Vagina (tissue), 2 donors: Measurements from ENCODE around the gene STARD3. TPM values are rescaled to one million over a fixed set of nuclear protein-coding genes. Genes with fewer than 3 reads are reported as not detected.

ENCODE experiments used
- DNase-seq, 2 donors: peaks; one replicate each; pipeline ENCODE4 v3.0.0-alpha.2; 2017; ENCODE audit errors: extremely low spot score in 2 of 2
- H3K27ac ChIP-seq: fragments of 200-600 bp; sonication (generic); one replicate; pipeline ENCODE4 v1.5.1; 2019
- H3K27me3 ChIP-seq: fragments of 200-600 bp; sonication (generic); one replicate; pipeline ENCODE4 v1.5.1; 2019
- H3K36me3 ChIP-seq, 2 donors: fragments of 200-600 bp; sonication (generic); one replicate each; pipeline ENCODE4 v1.5.1; 2017 to 2019
- H3K4me1 ChIP-seq: fragments of 200-600 bp; sonication (generic); one replicate; pipeline ENCODE4 v1.5.1; 2019
- H3K4me3 ChIP-seq, 2 donors: fragments of 200-600 bp; sonication (generic); 1 replicate in 1 of 2; 2 replicates in 1 of 2; pipeline ENCODE4 v1.5.1; 2016 to 2019
- H3K9me3 ChIP-seq: fragments of 200-600 bp; sonication (generic); one replicate; pipeline ENCODE4 v1.5.1; 2019
- CTCF ChIP-seq, 3 experiments: fragments of 450-650 bp in 2 of 3; fragments of 200-600 bp in 1 of 3; sonication (generic) in 1 of 3; IDR thresholded peaks; one replicate each; pipeline ENCODE4 v1.5.1; 2017 to 2019; ENCODE audit warnings: antibody characterized with exemption in 3 of 3, mild to moderate bottlenecking in 2 of 3, moderate library complexity in 2 of 3
- POLR2A ChIP-seq, 2 donors: fragments of 450-650 bp; IDR thresholded peaks; one replicate each; pipeline ENCODE4 v1.6.1; 2017; ENCODE audit warnings: antibody characterized with exemption in 2 of 2, mild to moderate bottlenecking in 2 of 2, moderate library complexity in 2 of 2
- POLR2AphosphoS5 ChIP-seq, 2 donors: sonication (generic); formaldehyde crosslinking; IDR thresholded peaks; one replicate each; pipeline ENCODE4 v1.9.0; 2017; ENCODE audit warnings: antibody characterized with exemption in 2 of 2, mild to moderate bottlenecking in 2 of 2, low read depth in 1 of 2; ENCODE audit not compliant: insufficient read depth in 1 of 2
- intact Hi-C: fragments of 100-400 bp; cut with DNase I; formaldehyde crosslinking; loops from one replicate; pipeline ENCODE4 v1.15.1; 2023
- total RNA-seq: library from RNA; depleted of rRNA; stranded (reverse); fragments of >200 nt; gene quantifications from one replicate; pipeline ENCODE4 v1.2.3, GENCODE V29; 2016

Gene STARD3
- total RNA-seq, 1 donor from 2014 or later, result 148 TPM

- Histone ChIP-seq H3K4me3 (peak within 1 kb of the TSS; percentile 43 to 49), H3K4me1 (peaks cover 59% of the 10 kb centered on the region), H3K9me3 (no peaks in the 10 kb centered on the region), H3K36me3 (no peaks in the 10 kb centered on the region), H3K27ac (peak within 1 kb of the TSS; percentile 7), H3K27me3 (no peaks in the 10 kb centered on the region)
- DNase-seq, result no peak
- intact Hi-C loops, result loop anchor here (5.0 kb wide), 1 partner anchor 36 kb away; no protein-coding TSS in a partner anchor
- peak in 2 of 3 experiments; percentile 15 to 49 for TF ChIP-seq CTCF (IDR thresholded peaks at IDR 0.05)
- TF ChIP-seq POLR2A (IDR thresholded peaks at IDR 0.05), result no peak
Observed at GRCh38 chr17:39667945-39668924, 31.3 kb downstream of the STARD3 start, which contains the start of gene PNMT. PNMT (plus strand) TSS chr17:39668453; CDS start chr17:39668476, 23 bp downstream.

GRCh38 chr17:39669897-39670735 is 33.2 kb downstream of the STARD3 start:
- H3K4me1 ChIP-seq, result peaks cover 54% of the 10 kb centered on the region
- no peak overlapping the region for H3K27ac ChIP-seq
- H3K9me3 ChIP-seq, result no peaks in the 10 kb centered on the region
- intact Hi-C loops, result loop anchor here (5.0 kb wide), 1 partner anchor 38 kb away; no protein-coding TSS in a partner anchor
- H3K4me3 ChIP-seq, result no peak overlapping the region
- H3K36me3 ChIP-seq, result no peaks in the 10 kb centered on the region
- no peaks in the 10 kb centered on the region for H3K27me3 ChIP-seq
- DNase-seq, result no peak
- TF ChIP-seq POLR2A (IDR thresholded peaks at IDR 0.05) (no peak), POLR2AphosphoS5 (IDR thresholded peaks at IDR 0.05; ENCODE audit: insufficient read depth in 1 of 2, low read depth in 1 of 2) (no peak)

GRCh38 chr17:39670746-39671145 is 33.8 kb downstream of the STARD3 start:
- no peak for DNase-seq
- intact Hi-C loops, result no loop called here
- Histone ChIP-seq H3K4me1 (peaks cover 56% of the 10 kb centered on the region), H3K9me3 (no peaks in the 10 kb centered on the region), H3K27me3 (no peaks in the 10 kb centered on the region), H3K27ac (no peak overlapping the region), H3K4me3 (no peak overlapping the region), H3K36me3 (no peaks in the 10 kb centered on the region)
- TF ChIP-seq POLR2A (IDR thresholded peaks at IDR 0.05) (no peak), POLR2AphosphoS5 (IDR thresholded peaks at IDR 0.05; ENCODE audit: insufficient read depth in 1 of 2, low read depth in 1 of 2) (no peak), CTCF (IDR thresholded peaks at IDR 0.05) (no peak)

- Histone ChIP-seq H3K9me3 (no peaks in the 10 kb centered on the region), H3K4me3 (no peak overlapping the region), H3K36me3 (peaks cover 0 to 2% of the 10 kb centered on the region in 2 donors), H3K4me1 (peaks cover 57% of the 10 kb centered on the region), H3K27ac (no peak overlapping the region), H3K27me3 (no peaks in the 10 kb centered on the region)
- TF ChIP-seq POLR2A (IDR thresholded peaks at IDR 0.05) (no peak), CTCF (IDR thresholded peaks at IDR 0.05) (peak in 2 of 3 experiments; percentile 25 to 35), POLR2AphosphoS5 (IDR thresholded peaks at IDR 0.05; ENCODE audit: insufficient read depth in 1 of 2, low read depth in 1 of 2) (no peak)
- intact Hi-C loops, result no loop called here
- DNase-seq, result no peak
Observed at GRCh38 chr17:39671651-39672521, 34.9 kb downstream of the STARD3 start.
